KOPT-K1 (cell line): Measurements from ENCODE around the gene PIGS.

ENCODE experiments used
- H3K27ac ChIP-seq: fragments of 200-600 bp; sonication (generic); 2 replicates; pipeline ENCODE4 v1.5.1; 2016; ENCODE audit warnings: antibody characterized with exemption, mild to moderate bottlenecking, low read depth, low read length; ENCODE audit not compliant: poor library complexity, severe bottlenecking
- H3K36me3 ChIP-seq: fragments of 200-600 bp; sonication (generic); 2 replicates; pipeline ENCODE4 v1.5.1; 2017; ENCODE audit warnings: antibody characterized with exemption, mild to moderate bottlenecking, low read length, moderate library complexity; ENCODE audit not compliant: insufficient read depth
- H3K9me3 ChIP-seq: fragments of 200-600 bp; sonication (generic); 2 replicates; pipeline ENCODE4 v1.5.1; 2017; ENCODE audit warnings: antibody characterized with exemption, low read length, mild to moderate bottlenecking; ENCODE audit not compliant: insufficient read depth, poor library complexity, severe bottlenecking

PIGS gene

GRCh38 chr17:28573521-28573920, 2.2 kb upstream of the PIGS start:
- Histone ChIP-seq H3K27ac (no peak overlapping the region), H3K36me3 (peaks cover 47% of the 10 kb centered on the region)

DNA sequence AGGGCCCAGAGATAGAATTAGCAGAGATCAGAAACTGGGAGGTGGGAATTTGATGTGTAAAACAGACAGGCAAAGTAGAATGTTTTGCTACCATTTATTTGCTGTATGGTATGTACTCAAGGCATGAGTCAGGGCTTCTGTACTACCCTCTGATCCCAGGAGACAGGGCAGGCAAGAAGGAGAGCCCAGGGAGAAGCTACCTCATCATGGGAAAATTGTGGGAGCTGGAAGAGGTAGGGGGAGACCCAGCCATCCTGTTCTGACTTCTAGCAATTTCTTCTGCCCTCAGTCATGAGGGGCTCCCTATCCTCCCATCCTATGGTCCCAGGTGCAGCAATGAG, 1.7 kb upstream of the PIGS start:
- Histone ChIP-seq H3K27ac (no peak overlapping the region), H3K36me3 (peaks cover 47% of the 10 kb centered on the region), H3K9me3 (no peaks in the 10 kb centered on the region)

More at GRCh38 chr17:28573521-28573920, 2.2 kb upstream of the PIGS start:
- no peaks in the 10 kb centered on the region for H3K9me3 ChIP-seq

GRCh38 chr17:28572259-28573039, 1.1 kb upstream of the PIGS start:
- Histone ChIP-seq H3K9me3 (no peaks in the 10 kb centered on the region), H3K27ac (no peak overlapping the region), H3K36me3 (peaks cover 46% of the 10 kb centered on the region)

DNA sequence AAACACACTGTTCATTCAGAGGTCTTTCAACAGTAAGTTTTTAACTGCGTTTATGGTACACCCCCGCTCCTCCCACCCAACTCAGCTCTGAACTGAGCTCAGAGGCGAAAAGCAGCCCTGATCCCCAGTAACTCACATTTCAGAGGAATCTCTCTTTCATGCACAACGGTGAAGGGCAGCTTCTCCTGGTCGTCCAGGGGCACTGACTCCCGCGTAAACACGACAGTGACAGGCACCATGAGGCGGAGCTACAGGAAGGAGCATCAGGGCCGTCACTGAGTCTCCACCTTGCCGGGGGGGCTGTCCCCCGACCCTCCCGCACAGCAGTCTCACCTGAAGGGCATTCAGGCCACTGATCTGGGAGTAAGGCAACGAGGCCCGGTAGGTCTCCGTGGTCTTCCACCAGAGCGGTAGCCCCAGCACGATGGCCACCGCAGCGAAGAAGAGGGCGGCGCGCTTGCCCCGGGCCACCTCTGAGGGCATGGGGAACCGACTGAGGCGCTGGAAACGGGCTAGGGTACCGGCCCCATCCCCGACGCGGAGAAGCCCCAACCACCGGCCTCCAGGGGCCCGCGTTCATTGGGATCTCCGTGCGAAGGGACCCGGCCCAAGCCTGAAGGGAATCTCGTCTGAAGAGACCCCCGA, 486 bp downstream of the PIGS start:
- peak overlapping the region; percentile 66 for H3K27ac ChIP-seq
- H3K9me3 ChIP-seq, result no peaks in the 10 kb centered on the region
- H3K36me3 ChIP-seq, result peaks cover 50% of the 10 kb centered on the region

DNA sequence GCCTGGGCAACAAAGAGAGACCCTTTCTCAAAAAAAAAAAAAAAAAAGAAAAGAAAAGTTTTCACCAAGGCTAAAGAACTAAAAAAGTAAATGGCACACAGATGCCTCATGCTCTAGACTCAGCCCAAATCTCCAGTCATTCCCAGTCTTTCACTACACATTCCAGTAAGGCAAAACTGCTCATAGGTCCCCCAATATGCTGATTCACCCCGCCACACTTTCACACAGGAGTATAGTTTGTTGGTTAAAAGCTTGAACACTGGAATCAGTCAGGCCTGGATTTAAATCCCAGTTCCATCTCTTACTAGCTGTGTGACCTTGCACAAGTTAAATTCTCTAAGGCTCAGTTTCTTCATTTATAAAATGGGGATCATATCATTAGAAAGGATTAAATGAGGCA, 1.9 kb downstream of the PIGS start:
- H3K9me3 ChIP-seq, result no peaks in the 10 kb centered on the region
- H3K27ac ChIP-seq, result no peak overlapping the region
- peaks cover 42% of the 10 kb centered on the region for H3K36me3 ChIP-seq

DNA sequence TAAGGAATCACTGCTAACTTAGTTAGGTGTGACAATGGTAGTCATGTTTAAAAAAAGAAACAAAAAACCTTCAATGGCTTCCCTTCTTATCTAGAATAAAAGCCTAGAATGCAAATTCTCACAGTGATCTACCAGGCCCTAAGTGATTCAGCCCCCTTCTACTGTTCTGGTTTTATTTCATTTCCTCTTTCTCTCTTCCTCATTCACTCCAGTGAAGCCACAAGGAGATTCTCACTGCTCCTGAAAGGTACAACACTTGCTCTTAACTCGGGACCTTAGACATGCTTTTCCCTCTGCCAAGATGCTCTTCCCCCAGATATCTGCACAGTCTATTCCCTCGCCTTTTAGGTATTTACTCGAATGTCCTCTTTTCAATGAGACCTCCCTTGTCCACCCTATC, 3.7 kb downstream of the PIGS start:
- Histone ChIP-seq H3K9me3 (no peaks in the 10 kb centered on the region), H3K27ac (no peak overlapping the region), H3K36me3 (peaks cover 43% of the 10 kb centered on the region)

DNA sequence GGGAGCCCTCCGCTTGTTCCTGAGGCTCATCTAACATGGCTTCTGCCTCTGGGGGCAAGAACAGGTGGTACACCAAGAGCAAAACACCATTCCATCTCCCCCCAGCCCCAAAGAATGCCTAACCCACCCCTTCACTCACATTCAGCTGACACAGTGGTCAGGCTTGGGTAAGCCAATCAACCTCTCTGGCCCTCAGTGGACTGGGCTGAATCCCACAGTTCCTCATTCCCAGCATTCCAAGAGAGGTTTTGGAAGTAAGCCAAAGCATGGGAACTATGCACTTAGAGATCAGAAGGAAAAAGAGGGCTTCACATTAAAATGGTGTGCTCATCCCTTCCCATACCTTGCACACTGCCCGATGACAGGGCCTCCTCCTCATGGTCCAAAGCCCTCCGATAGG, 7.8 kb downstream of the PIGS start:
- Histone ChIP-seq H3K27ac (no peak overlapping the region), H3K9me3 (no peaks in the 10 kb centered on the region), H3K36me3 (peaks cover 72% of the 10 kb centered on the region)

GRCh38 chr17:28555022-28555421, 16.3 kb downstream of the PIGS start:
- Histone ChIP-seq H3K36me3 (peaks cover 72% of the 10 kb centered on the region), H3K27ac (no peak overlapping the region), H3K9me3 (no peaks in the 10 kb centered on the region)

GRCh38 chr17:28554565-28554964, 16.8 kb downstream of the PIGS start:
- H3K9me3 ChIP-seq, result no peaks in the 10 kb centered on the region
- peaks cover 67% of the 10 kb centered on the region for H3K36me3 ChIP-seq
- H3K27ac ChIP-seq, result no peak overlapping the region

DNA sequence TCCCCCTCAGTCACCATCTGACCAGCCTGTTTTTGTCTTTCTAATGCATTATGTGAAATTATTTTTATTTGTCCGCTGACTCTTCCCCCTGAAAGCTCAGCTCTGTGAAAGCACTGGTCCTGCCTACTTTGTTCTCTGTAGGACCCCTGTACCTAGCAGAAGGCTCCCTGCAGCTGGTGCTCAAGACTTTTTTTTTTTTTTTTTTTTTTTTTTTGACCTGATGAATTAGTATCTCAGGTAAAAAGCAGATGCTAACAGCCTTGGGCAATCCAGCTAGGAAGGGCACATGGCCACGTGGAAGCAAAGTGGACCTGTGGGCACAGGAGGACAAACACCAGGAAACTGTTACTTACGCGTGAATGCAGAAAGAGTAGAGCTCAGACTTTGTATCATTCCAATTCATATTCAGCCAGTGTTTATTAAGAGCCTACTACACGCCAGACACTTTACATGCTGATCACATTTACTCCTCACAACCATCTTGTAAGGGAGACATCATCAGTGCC, 18.3 kb downstream of the PIGS start:
- H3K27ac ChIP-seq, result no peak overlapping the region

DNA sequence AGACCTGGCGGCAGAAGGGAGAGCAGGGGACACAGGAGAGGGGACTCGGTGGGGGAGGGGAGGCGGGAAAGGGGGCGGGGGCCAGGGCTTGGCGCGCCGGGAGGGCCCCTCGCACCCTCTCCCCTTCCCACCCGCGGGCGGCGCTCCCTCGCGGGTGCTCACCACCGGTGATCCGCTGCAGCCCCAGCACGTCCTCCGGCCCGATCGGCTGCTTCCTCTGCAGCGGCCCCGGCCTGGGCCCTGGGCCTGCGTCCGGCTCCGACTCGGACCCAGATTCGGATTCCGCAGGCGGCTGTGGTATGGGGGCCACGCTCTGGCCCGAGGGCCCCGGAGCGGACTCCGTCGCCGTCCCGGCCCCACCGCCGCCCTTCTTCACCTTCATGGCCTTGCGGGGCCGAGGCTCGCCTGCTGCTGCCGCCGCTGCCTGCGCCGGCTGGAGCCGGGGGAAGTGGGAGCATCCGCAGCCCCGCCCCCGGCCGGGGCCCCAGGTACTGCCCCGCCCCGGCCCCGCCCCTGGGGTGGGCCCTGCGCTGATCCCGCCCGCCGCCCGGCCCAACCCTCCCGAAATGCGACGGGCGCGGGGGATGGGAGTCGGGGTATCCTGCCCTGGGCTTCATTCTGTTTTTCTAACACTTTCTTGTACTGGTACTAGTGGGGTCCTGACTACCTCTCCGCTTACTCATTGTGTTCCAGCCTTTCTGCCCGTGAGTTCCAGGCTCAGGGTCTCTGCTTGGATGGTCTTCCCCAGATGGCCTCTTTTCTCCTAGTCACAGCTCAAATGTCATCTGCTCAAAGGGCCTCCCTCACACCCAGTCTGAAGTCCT, 18.9 kb downstream of the PIGS start, which contains the start of gene UNC119:
Gene UNC119 (minus strand): TSS at position 449 of the 824 bp plus-strand sequence. CDS start 67 bp downstream, at position 382.
- Histone ChIP-seq H3K36me3 (peaks cover 49% of the 10 kb centered on the region), H3K9me3 (no peaks in the 10 kb centered on the region), H3K27ac (peak within 1 kb of the TSS; percentile 53)

More for the DNA sequence above, 18.3 kb downstream of the PIGS start:
- Histone ChIP-seq H3K9me3 (no peaks in the 10 kb centered on the region), H3K36me3 (peaks cover 53% of the 10 kb centered on the region)

GRCh38 chr17:28551421-28552175, 19.7 kb downstream of the PIGS start:
- Histone ChIP-seq H3K27ac (peak overlapping the region; percentile 53), H3K36me3 (peaks cover 48% of the 10 kb centered on the region), H3K9me3 (no peaks in the 10 kb centered on the region)

- H3K36me3 ChIP-seq, result peaks cover 41% of the 10 kb centered on the region
These were observed 20.5 kb downstream of the PIGS start for GRCh38 chr17:28550858-28551257.

GRCh38 chr17:28549236-28550132, 21.8 kb downstream of the PIGS start:
- H3K36me3 ChIP-seq, result peaks cover 27% of the 10 kb centered on the region
- H3K9me3 ChIP-seq, result no peaks in the 10 kb centered on the region
- H3K27ac ChIP-seq, result peak overlapping the region; percentile 11

More at GRCh38 chr17:28550858-28551257, 20.5 kb downstream of the PIGS start:
- H3K27ac ChIP-seq, result no peak overlapping the region
- no peaks in the 10 kb centered on the region for H3K9me3 ChIP-seq
